Naive thymus-derived CD8-positive, alpha-beta T cell (primary cell): ENCODE data around the gene PGRMC1. TPM values are rescaled to one million over a fixed set of nuclear protein-coding genes. Genes with fewer than 3 reads are reported as not detected.
"Not testable (repeated sequence)": the region's sequence is repeated elsewhere in the genome, so short reads cannot be mapped to it uniquely, and the experiment has no call there.

Experiments
- ATAC-seq, 2 donors: fragments of 150-1000 bp; cut with Tn5 transposase in 1 of 2; sonication (Bioruptor Pico), chemical (Tn5 transposase) in 1 of 2; 1 replicate in 1 of 2; 2 replicates in 1 of 2; pipeline ENCODE4 v1.10.0; 2021; ENCODE audit warnings: mild to moderate bottlenecking in 2 of 2, moderate library complexity in 2 of 2
- POLR2A ChIA-PET: fragments of 350-600 bp; sonication (Branson Sonifier 250); formaldehyde crosslinking; loops from one replicate; lab custom pipeline; 2021; ENCODE audit warnings: antibody characterized with exemption; lab: Charles Lee
- DNase-seq, 10 donors: peaks; one replicate each; pipeline versions ENCODE4 v3.0.0 to v3.0.0-alpha.2; 2020 to 2022
- H3K27ac Mint-ChIP-seq, 10 donors: one replicate each; pipeline ENCODE4 v1.8.0; 2020 to 2022; ENCODE audit warnings: mild to moderate bottlenecking in 10 of 10, mixed read lengths in 10 of 10, moderate library complexity in 4 of 10, inconsistent platforms in 1 of 10
- H3K27me3 Mint-ChIP-seq, 5 donors: one replicate each; pipeline ENCODE4 v1.8.0; 2021 to 2022; ENCODE audit warnings: mixed read lengths in 5 of 5
- H3K36me3 Mint-ChIP-seq, 3 donors: one replicate each; pipeline ENCODE4 v1.8.0; 2020 to 2022; ENCODE audit warnings: mixed read lengths in 3 of 3, mild to moderate bottlenecking in 2 of 3, inconsistent platforms in 1 of 3
- H3K4me1 Mint-ChIP-seq, 4 donors: one replicate each; pipeline ENCODE4 v1.8.0; 2021 to 2022; ENCODE audit warnings: mixed read lengths in 4 of 4
- H3K4me3 Mint-ChIP-seq, 10 donors: one replicate each; pipeline ENCODE4 v1.8.0; 2020 to 2022; ENCODE audit warnings: mild to moderate bottlenecking in 10 of 10, mixed read lengths in 10 of 10, moderate library complexity in 6 of 10, inconsistent platforms in 1 of 10
- H3K9me3 Mint-ChIP-seq, 9 donors: one replicate each; pipeline ENCODE4 v1.8.0; 2020 to 2022; ENCODE audit warnings: mixed read lengths in 9 of 9, mild to moderate bottlenecking in 3 of 9, inconsistent platforms in 1 of 9, moderate library complexity in 1 of 9
- polyA plus RNA-seq, 3 donors: library from polyadenylated mRNA; unstranded; fragments of 300-500 nt; fragmentation: Illumina TruSeq; gene quantifications; one replicate each; pipeline ENCODE4 v1.2.3, GENCODE V29; 2021
- total RNA-seq, 8 experiments: library from RNA in 2 of 8; stranded (reverse) in 2 of 8; gene quantifications; one replicate each; pipeline ENCODE4 v1.2.3 and lab custom pipeline; 2021 to 2026

The PGRMC1 gene
- total and polyA plus RNA-seq, 5 experiments from 2014 or later: 10.7 to 16.3 (median 13.6) TPM

DNA sequence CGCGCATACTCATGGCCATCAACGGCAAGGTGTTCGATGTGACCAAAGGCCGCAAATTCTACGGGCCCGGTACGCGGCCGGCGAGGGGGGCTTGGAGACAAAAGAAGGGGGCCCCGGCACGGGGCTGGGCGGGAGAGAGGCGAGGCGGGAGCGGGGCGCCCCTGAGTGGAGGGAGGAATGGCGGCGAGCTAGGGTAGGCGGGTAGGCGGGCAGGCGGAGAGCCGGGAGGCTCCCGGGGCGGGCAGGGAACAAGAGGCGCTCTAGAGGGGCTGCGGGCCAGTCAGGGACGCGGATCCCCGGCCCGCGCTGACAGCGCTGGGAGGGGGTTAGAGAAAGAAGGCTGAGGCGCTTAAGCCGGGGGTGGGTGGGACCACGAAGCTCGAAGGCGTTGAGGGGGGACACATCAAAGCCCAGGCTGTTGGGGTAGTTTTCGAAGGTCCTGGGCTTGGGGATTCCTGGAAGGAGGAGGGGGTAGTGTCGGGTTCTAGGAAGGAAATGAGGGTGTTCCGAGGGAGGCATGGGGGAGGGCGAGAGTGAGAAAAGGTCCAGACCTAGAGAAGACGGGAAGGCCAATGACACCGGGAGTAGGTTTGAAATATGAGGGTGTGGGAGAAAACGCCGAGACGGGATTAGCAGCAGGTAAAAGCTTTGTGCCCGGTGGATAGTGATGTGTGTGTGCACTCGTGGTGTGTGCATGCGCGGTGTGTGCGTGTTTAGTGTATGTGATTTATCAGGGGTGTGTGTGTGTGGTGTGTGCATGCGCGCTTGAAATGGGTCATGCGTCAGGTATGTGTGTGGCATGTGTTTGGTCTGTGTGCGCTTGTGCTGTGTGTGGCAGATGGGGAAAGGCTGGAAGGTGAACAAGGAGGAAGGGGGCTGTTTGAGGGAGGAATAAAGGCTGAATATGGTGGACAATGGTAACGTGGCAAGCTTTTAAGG lies 807 bp downstream of the PGRMC1 start:
- H3K27me3 Mint-ChIP-seq: no peaks in the 10 kb centered on the region
- peak in 8 of 10 donors; percentile 1 to 58 (median 12) for DNase-seq
- ATAC-seq: peak; percentile 30 to 47
- POLR2A ChIA-PET: interaction anchor here (1.0 to 1.5 kb wide), 2 partner anchors 8 to 231 kb away, joined by 3 to 5 read pairs; partner anchors contain the start of gene SLC25A5
- peak overlapping the region; percentile 77 to 96 (median 90) for H3K4me3 Mint-ChIP-seq
- H3K36me3 Mint-ChIP-seq: peaks cover 0 to 5% (median 0%) of the 10 kb centered on the region in 3 donors
- H3K27ac Mint-ChIP-seq: peak overlapping the region; percentile 31 to 95 (median 90)
- no peaks in the 10 kb centered on the region for H3K9me3 Mint-ChIP-seq
- peaks cover 13 to 38% (median 31%) of the 10 kb centered on the region in 4 donors for H3K4me1 Mint-ChIP-seq

DNA sequence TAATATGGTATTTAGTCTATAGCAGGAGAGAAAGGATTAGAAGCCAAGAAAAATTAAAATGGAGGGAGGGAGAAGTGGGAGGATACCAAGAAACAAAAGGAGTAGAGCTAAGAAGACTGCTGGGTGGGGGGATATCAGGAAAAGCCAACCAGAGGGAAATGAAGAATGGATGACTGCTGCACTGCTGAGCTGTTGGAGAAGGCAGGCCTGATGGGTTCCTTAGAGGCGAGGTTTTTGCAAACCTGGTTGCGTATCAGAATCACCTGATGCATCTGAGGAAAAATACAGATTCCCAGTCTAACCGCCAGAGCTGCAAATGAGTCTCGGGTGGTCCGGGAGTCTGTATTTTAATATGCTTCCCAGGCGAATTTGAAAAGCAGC lies 1.5 kb downstream of the PGRMC1 start:
- H3K36me3 Mint-ChIP-seq: peaks cover 2 to 12% (median 6%) of the 10 kb centered on the region in 3 donors
- no peaks in the 10 kb centered on the region for H3K27me3 Mint-ChIP-seq
- POLR2A ChIA-PET: no interaction called here
- peaks cover 18 to 42% (median 35%) of the 10 kb centered on the region in 4 donors for H3K4me1 Mint-ChIP-seq
- no peak for ATAC-seq
- H3K4me3 Mint-ChIP-seq: peak overlapping the region; percentile 77 to 96 (median 90)
- H3K9me3 Mint-ChIP-seq: no peaks in the 10 kb centered on the region
- H3K27ac Mint-ChIP-seq: peak overlapping the region; percentile 31 to 95 (median 88)
- no peak for DNase-seq

DNA sequence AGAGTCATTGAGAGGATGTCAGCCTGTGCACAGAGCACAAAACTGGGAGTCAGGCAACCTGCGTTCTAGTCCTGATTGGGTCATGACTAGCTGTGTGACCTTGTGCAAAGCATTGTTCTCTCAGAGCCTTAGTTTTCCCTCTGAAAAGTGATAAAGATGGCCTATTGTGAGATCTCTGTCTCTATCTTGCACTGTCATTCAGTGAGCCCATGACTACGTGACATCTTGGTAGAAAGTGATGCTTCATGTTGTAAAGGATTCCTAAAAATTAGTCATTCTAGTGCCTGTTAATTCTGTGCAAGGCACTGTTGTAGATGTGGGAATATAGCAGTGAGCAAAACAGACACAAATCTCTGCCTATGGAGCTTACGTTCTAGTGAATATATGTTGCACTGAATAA lies 2.5 kb downstream of the PGRMC1 start:
- Mint-ChIP-seq H3K9me3 (no peaks in the 10 kb centered on the region), H3K36me3 (peaks cover 4 to 22% (median 10%) of the 10 kb centered on the region in 3 donors), H3K27me3 (no peaks in the 10 kb centered on the region), H3K27ac (no peak overlapping the region), H3K4me1 (peaks cover 18 to 43% (median 38%) of the 10 kb centered on the region in 4 donors), H3K4me3 (peak overlapping the region in 2 of 10 donors; percentile 3 to 38)
- DNase-seq (no peak), ATAC-seq (no peak)
- POLR2A ChIA-PET: no interaction called here

DNA sequence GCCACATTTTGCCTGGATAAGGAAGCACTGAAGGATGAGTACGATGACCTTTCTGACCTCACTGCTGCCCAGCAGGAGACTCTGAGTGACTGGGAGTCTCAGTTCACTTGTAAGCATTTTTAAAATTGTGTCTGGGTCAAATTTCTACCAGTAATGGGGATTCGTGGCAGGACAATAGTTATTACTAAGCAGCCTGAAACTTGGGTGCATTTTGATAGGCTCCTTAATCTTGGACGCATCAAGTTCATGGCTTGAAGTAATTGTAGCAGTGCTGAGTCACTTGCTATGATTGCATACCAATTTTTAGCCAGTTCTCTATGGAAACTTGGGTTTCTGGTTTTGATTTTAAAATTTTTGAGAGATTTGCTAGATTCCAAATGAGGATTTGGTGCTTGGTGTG lies 4.3 kb downstream of the PGRMC1 start:
- Mint-ChIP-seq H3K36me3 (peaks cover 4 to 39% (median 10%) of the 10 kb centered on the region in 3 donors), H3K27me3 (no peaks in the 10 kb centered on the region), H3K27ac (no peak overlapping the region), H3K4me1 (peaks cover 18 to 43% (median 37%) of the 10 kb centered on the region in 4 donors), H3K9me3 (no peaks in the 10 kb centered on the region), H3K4me3 (no peak overlapping the region)
- ATAC-seq (no peak), DNase-seq (no peak)
- POLR2A ChIA-PET: no interaction called here

DNA sequence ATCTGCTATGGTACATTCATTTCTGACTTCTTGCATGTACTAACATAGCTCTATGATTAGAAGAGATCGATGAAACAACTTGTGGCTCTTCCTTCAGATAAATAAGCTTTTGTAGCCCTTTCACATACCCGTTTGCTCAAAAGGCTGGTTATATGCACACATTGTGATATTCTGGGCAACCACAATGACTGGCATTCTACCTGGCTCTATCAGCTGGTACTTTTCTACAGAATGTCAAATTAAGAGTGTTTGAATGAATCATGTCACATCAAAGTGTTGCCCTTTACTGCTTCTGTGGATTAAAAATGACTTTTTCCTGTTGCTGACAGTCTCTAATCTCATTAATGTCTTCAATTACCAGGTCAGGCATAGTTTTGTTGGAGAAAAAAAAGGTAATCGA lies 11.6 kb downstream of the PGRMC1 start:
- no peaks in the 10 kb centered on the region for H3K27me3 Mint-ChIP-seq
- no peak overlapping the region for H3K4me3 Mint-ChIP-seq
- no peak for DNase-seq
- H3K27ac Mint-ChIP-seq: no peak overlapping the region
- POLR2A ChIA-PET: no interaction called here
- H3K36me3 Mint-ChIP-seq: peaks cover 3 to 42% (median 4%) of the 10 kb centered on the region in 3 donors
- peaks cover 0 to 2% (median 0%) of the 10 kb centered on the region in 9 donors for H3K9me3 Mint-ChIP-seq
- H3K4me1 Mint-ChIP-seq: peaks cover 0 to 5% (median 0%) of the 10 kb centered on the region in 4 donors
- ATAC-seq: no peak

DNA sequence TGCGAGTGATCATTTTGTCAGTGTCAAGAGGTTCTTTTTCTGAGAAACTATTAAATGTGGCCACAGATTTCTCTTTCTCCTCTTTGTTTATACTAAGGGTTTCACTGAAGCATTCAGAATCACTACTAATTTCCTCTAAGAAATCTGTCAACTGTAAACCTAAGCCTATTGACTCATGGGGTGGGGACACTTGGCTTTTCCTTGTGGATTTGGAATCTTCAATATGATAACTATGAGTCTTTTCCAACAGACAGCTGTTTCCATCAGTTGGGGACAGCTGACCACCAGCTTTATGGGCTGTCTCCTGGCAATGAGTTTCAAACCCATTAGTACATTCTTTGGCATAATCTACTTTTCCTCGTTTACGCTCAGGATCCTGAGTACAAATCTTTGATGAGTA lies 13.8 kb downstream of the PGRMC1 start:
- H3K9me3 Mint-ChIP-seq: peaks cover 0 to 2% (median 0%) of the 10 kb centered on the region in 9 donors
- no peaks in the 10 kb centered on the region for H3K4me1 Mint-ChIP-seq
- ATAC-seq (no peak), DNase-seq (no peak)
- no peak overlapping the region for H3K4me3 Mint-ChIP-seq
- POLR2A ChIA-PET: no interaction called here
- no peak overlapping the region for H3K27ac Mint-ChIP-seq
- peaks cover 0 to 3% (median 0%) of the 10 kb centered on the region in 5 donors for H3K27me3 Mint-ChIP-seq
- peaks cover 0 to 21% (median 3%) of the 10 kb centered on the region in 3 donors for H3K36me3 Mint-ChIP-seq

DNA sequence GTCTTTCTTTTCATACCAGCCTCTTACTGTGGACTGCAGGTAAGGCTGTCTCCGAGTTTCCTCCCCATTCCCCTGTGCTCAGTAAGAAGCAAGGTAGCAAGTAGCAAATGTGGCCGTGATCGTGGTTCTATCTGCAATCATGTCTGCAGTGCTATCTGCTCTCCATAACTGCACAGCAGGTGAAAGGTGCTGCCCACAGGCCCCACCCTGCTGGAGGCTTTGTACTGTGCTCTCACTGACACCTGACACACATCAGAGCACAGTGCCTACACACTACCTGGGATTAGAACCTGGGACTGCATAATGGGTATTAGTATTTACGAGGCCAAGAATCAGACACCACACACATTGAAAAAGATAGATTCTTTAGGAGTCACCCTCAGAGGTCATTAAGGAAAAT lies 15.3 kb downstream of the PGRMC1 start:
- H3K27ac Mint-ChIP-seq: no peak overlapping the region
- POLR2A ChIA-PET: no interaction called here

DNA sequence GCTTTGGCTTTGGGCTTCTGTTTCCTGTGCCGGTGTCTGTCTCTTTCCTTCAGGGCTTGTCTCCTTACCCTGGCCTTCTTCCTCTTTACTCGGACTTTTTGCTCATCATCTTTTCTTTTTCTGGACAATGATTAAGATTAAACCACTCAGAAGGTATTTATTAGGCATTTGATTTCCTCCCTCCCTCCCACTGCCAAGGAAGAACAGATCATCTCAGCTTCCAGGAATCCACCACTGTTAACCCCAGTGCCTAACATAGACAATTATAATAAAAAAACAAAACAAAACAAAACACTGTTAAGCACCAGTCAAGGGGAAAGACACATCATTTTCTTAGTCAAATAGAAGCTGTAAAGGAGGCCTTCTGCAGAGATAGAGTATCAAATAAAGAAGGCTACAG lies 16.6 kb downstream of the PGRMC1 start:
- Mint-ChIP-seq H3K4me3 (no peak overlapping the region), H3K36me3 (peaks cover 0 to 10% (median 3%) of the 10 kb centered on the region in 3 donors), H3K27me3 (peaks cover 0 to 12% (median 0%) of the 10 kb centered on the region in 5 donors), H3K4me1 (no peaks in the 10 kb centered on the region), H3K27ac (no peak overlapping the region), H3K9me3 (peaks cover 0 to 2% (median 0%) of the 10 kb centered on the region in 9 donors)
- DNase-seq (no peak), ATAC-seq (no peak)
- POLR2A ChIA-PET: interaction anchor here (0.6 kb wide), 1 partner anchor 115 kb away, joined by 5 read pairs; no protein-coding TSS in a partner anchor

More for the DNA sequence above, 15.3 kb downstream of the PGRMC1 start:
- no peaks in the 10 kb centered on the region for H3K4me1 Mint-ChIP-seq
- peaks cover 0 to 2% (median 0%) of the 10 kb centered on the region in 9 donors for H3K9me3 Mint-ChIP-seq
- no peak overlapping the region for H3K4me3 Mint-ChIP-seq
- peaks cover 0 to 10% (median 3%) of the 10 kb centered on the region in 3 donors for H3K36me3 Mint-ChIP-seq
- peaks cover 0 to 3% (median 0%) of the 10 kb centered on the region in 5 donors for H3K27me3 Mint-ChIP-seq
- ATAC-seq (no peak), DNase-seq (no peak)

DNA sequence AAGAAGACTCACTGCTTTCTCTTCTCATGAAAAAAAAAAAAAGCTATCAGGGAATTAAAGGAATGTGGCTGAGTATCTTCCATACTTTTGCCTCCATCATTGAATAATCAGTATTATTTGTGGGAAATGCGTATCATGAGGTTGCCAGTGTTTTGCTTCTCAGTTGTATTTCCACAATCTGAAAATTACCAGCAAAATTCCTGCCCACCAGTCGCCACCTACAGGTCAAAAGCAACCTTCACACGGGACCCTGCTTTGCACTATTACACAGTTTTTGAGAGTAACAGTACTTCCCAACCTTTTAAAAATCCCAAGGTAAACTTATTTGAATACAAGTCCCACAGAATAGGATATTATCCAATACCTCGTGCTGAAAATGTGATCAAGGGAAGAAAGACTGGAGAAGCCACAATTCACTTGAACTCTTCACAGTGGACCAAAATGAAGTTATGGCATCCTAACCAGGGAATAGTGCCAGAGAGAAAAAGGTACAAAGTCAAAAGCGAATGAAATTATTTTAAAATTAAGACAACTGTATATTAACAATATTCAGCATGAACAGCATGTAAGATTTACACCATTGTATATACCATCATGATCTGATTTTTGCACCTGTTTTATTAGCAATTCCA lies 30.4 kb downstream of the PGRMC1 start:
- H3K27ac Mint-ChIP-seq: no peak overlapping the region
- DNase-seq (peak in 4 of 10 donors; percentile 5 to 19 (median 18)), ATAC-seq (peak in 1 of 2 donors; percentile 47)
- H3K9me3 Mint-ChIP-seq: no peaks in the 10 kb centered on the region
- POLR2A ChIA-PET: no interaction called here
- H3K36me3 Mint-ChIP-seq: no peaks in the 10 kb centered on the region
- no peaks in the 10 kb centered on the region for H3K4me1 Mint-ChIP-seq
- H3K27me3 Mint-ChIP-seq: peaks cover 0 to 11% (median 3%) of the 10 kb centered on the region in 5 donors
- H3K4me3 Mint-ChIP-seq: no peak overlapping the region

DNA sequence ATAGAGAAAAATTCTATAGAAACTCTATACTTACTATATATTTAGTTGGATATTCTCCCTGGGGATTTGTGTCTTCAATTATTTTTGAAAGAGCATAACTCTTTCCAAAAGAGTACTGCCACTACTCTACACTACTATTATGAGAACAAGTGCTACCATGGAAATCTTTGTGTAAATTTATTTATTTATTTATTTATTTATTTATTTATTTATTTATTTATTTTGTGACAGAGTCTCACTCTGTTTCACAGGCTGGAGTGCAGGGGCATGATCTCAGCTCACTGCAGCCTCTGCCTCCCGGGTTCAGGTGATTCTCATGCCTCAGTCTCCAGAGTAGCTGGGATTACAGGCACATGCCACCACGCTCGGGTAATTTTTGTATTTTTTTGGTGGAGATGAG lies 31.0 kb downstream of the PGRMC1 start:
- H3K9me3 Mint-ChIP-seq, ATAC-seq, POLR2A ChIA-PET, H3K36me3 Mint-ChIP-seq, DNase-seq, H3K27ac Mint-ChIP-seq, H3K27me3 Mint-ChIP-seq, H3K4me3 Mint-ChIP-seq, H3K4me1 Mint-ChIP-seq: not testable (repeated sequence)

DNA sequence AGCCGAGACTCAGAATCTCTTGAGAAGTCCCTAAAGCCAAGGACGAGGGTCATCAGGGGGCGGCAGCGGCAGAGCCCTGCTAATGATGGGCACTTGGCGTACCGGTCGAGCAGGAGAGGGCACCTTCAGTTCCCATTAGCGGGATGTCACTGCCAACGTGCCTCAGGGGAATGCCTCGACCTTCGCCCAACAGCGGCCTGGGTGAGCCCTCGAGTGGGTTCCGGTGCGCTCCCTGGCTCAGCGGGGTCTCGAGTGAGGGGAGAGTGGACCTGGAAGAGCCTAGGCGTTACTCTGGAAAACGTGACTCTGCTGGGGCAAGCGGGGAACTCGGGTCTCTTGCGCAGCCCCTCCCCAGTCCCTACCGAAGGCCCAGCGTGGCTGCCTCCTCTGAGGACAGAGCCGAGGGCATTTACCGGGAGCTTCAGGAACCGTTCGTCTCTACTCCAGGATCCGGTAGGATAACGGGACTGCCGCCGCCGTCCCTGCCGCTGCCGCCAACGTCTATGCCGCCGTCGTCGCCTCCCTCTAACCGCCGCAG lies 36.9 kb downstream of the PGRMC1 start:
- H3K9me3 Mint-ChIP-seq: no peaks in the 10 kb centered on the region
- peaks cover 0 to 7% (median 2%) of the 10 kb centered on the region in 4 donors for H3K4me1 Mint-ChIP-seq
- no peak overlapping the region for H3K27ac Mint-ChIP-seq
- H3K36me3 Mint-ChIP-seq: no peaks in the 10 kb centered on the region
- peak overlapping the region in 4 of 10 donors; percentile 78 to 84 (median 80) for H3K4me3 Mint-ChIP-seq
- POLR2A ChIA-PET: no interaction called here
- H3K27me3 Mint-ChIP-seq: peaks cover 0 to 19% (median 11%) of the 10 kb centered on the region in 5 donors
- DNase-seq (no peak), ATAC-seq (no peak)

DNA sequence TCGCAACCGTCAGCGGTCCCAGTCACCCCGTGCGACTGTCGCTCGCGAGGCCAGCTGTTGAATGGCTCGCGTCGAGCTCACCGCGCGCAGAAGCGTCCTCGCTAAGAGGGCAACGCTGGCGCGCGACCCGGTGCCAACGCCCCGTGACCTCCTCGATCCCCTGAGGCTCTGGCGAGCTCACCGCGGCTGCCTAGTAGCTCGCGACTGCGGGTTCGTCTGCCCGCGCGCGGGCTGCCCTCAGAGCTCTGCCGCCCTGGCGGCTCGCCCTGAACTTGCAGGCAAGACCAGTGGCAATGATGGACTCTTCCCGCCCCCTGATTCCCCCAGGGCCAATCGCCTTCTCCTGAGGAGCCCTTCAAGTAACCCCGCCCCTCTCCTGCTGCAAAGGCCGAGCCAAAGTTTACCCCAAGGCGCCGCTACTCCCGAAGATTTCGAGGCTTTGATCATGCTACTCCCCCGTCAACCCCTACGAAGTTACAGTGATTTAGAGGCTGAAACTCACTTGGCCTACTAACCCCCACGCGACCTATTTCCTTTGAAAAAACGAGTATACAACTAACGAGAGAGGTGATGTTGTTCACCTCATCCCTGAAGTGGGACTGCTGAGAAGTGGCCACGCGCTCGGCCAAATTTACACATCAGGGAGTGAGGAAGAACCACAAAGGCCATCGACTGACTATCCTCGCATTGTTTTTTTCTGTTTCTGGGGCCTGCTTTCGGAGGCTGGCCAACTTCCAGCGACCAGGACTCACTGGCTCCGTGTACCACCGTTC lies 37.5 kb downstream of the PGRMC1 start:
- H3K36me3 Mint-ChIP-seq: no peaks in the 10 kb centered on the region
- H3K27ac Mint-ChIP-seq: peak overlapping the region in 4 of 10 donors; percentile 28 to 65 (median 36)
- peak; percentile 1 to 67 (median 21) for DNase-seq
- no peaks in the 10 kb centered on the region for H3K9me3 Mint-ChIP-seq
- peaks cover 0 to 20% (median 9%) of the 10 kb centered on the region in 5 donors for H3K27me3 Mint-ChIP-seq
- POLR2A ChIA-PET: no interaction called here
- H3K4me1 Mint-ChIP-seq: peaks cover 0 to 7% (median 2%) of the 10 kb centered on the region in 4 donors
- H3K4me3 Mint-ChIP-seq: peak overlapping the region; percentile 69 to 84 (median 78)
- peak; percentile 76 to 94 for ATAC-seq
